H1 (cell line): ENCODE measurements around the gene TBC1D22B. TPM values are rescaled to one million over a fixed set of nuclear protein-coding genes. Genes with fewer than 3 reads are reported as not detected.

Experiments used
- CTCF ChIA-PET: fragments of 300-600 bp; sonication (Branson Sonifier 250); formaldehyde crosslinking; loops from one replicate; lab custom pipeline; 2021; ENCODE audit not compliant: partially characterized antibody; lab: Charles Lee
- POLR2A ChIA-PET: fragments of 300-600 bp; sonication (Branson Sonifier 250); formaldehyde crosslinking; loops from one replicate; lab custom pipeline; 2021; ENCODE audit warnings: inconsistent platforms; ENCODE audit not compliant: partially characterized antibody; lab: Charles Lee
- DNase-seq, 2 experiments: peaks; one replicate each; pipeline versions ENCODE4 v3.0.0 to v3.0.0-alpha.2; 2010 to 2022; ENCODE audit warnings: low spot score in 2 of 2, low read depth in 1 of 2, mixed read lengths in 1 of 2
- FAIRE-seq: peaks from 2 replicates; lab custom pipeline; 2011; peaks lifted over from hg19 to GRCh38; lab: Jason Lieb, UNC
- H2AFZ ChIP-seq: 2 replicates; pipeline ENCODE4 v1.8.1; 2012; ENCODE audit warnings: low read length, inconsistent platforms
- H2AK5ac ChIP-seq: 2 replicates; pipeline ENCODE4 v1.6.1; 2013; ENCODE audit warnings: low read depth, low read length
- H2BK120ac ChIP-seq: replicated peaks from 2 replicates; pipeline ENCODE3; 2013; ENCODE audit warnings: low read depth, low read length, inconsistent platforms
- H2BK12ac ChIP-seq: 2 replicates; pipeline ENCODE4 v1.6.1; 2013; ENCODE audit warnings: low read depth, low read length
- H2BK15ac ChIP-seq: 2 replicates; pipeline ENCODE4 v1.6.1; 2013; ENCODE audit warnings: low read length
- H2BK20ac ChIP-seq: 2 replicates; pipeline ENCODE4 v1.6.1; 2013; ENCODE audit warnings: low read length
- H2BK5ac ChIP-seq: 2 replicates; pipeline ENCODE4 v1.6.1; 2013; ENCODE audit warnings: low read depth, low read length
- H3K14ac ChIP-seq: 2 replicates; pipeline ENCODE4 v1.6.1; 2013; ENCODE audit warnings: inconsistent platforms; ENCODE audit not compliant: insufficient read length
- H3K18ac ChIP-seq: 2 replicates; pipeline ENCODE4 v1.6.1; 2013; ENCODE audit warnings: low read length; ENCODE audit errors: extremely low read depth
- H3K23ac ChIP-seq: 2 replicates; pipeline ENCODE4 v1.6.1; 2013; ENCODE audit warnings: inconsistent platforms; ENCODE audit not compliant: insufficient read length
- H3K23me2 ChIP-seq: 2 replicates; pipeline ENCODE4 v1.6.1; 2013; ENCODE audit warnings: low read depth, low read length
- H3K27ac ChIP-seq: 2 replicates; pipeline ENCODE4 v1.6.1; 2011; ENCODE audit warnings: low read depth, low read length, inconsistent platforms
- H3K27me3 ChIP-seq, 4 experiments: replicated peaks in 1 of 4; 1 replicate in 1 of 4; 2 replicates in 3 of 4; pipeline versions ENCODE4 v1.6.1 to v1.8.1; 2011 to 2013; ENCODE audit warnings: low read length in 3 of 4, mild to moderate bottlenecking in 3 of 4, inconsistent platforms in 2 of 4, mixed read lengths in 2 of 4, moderate library complexity in 1 of 4; ENCODE audit not compliant: control insufficient read depth in 3 of 4, insufficient read depth in 3 of 4; ENCODE audit errors: extremely low read depth in 1 of 4
- H3K36me3 ChIP-seq, 4 experiments: 2 replicates each; pipeline versions ENCODE4 v1.6.1 to v1.8.1; 2011 to 2013; ENCODE audit warnings: mild to moderate bottlenecking in 4 of 4, low read length in 3 of 4, moderate library complexity in 2 of 4, control low read depth in 1 of 4, inconsistent platforms in 1 of 4; ENCODE audit not compliant: insufficient read depth in 4 of 4, control insufficient read depth in 2 of 4
- H3K4ac ChIP-seq: replicated peaks from 2 replicates; pipeline ENCODE3; 2013; ENCODE audit warnings: low read length, low read depth, mixed read lengths, inconsistent platforms; ENCODE audit not compliant: insufficient read length
- H3K4me1 ChIP-seq, 4 experiments: replicated peaks in 1 of 4; 1 replicate in 1 of 4; 2 replicates in 3 of 4; pipeline versions ENCODE4 v1.6.1 to v1.8.1; 2011 to 2013; ENCODE audit warnings: low read length in 3 of 4, inconsistent platforms in 2 of 4, mixed read lengths in 1 of 4; ENCODE audit not compliant: insufficient read depth in 4 of 4, control insufficient read depth in 3 of 4
- H3K4me2 ChIP-seq, 2 experiments: 2 replicates each; pipeline versions ENCODE4 v1.6.1 to v1.8.1; 2011 to 2013; ENCODE audit warnings: low read depth in 2 of 2, low read length in 2 of 2, control low read depth in 1 of 2, inconsistent platforms in 1 of 2, mild to moderate bottlenecking in 1 of 2; ENCODE audit not compliant: insufficient read depth in 1 of 2
- H3K4me3 ChIP-seq, 4 experiments: fragments of 200-600, 300-600 bp in 1 of 4; sonication (generic), shearing (Covaris generic), sonication (Bioruptor Twin) in 1 of 4; 2 replicates each; pipeline versions ENCODE4 v1.5.1 to v1.8.1; 2011 to 2016; ENCODE audit warnings: low read length in 4 of 4, low read depth in 3 of 4, control low read depth in 2 of 4, inconsistent platforms in 2 of 4, mild to moderate bottlenecking in 2 of 4, mixed read lengths in 1 of 4, moderate library complexity in 1 of 4; ENCODE audit not compliant: insufficient read depth in 2 of 4; ENCODE audit errors: extremely low read depth in 1 of 4
- H3K56ac ChIP-seq: replicated peaks from 2 replicates; pipeline ENCODE3; 2013; ENCODE audit warnings: low read depth, mild to moderate bottlenecking, mixed read lengths, low read length, inconsistent platforms; ENCODE audit not compliant: insufficient read length
- H3K79me1 ChIP-seq: 2 replicates; pipeline ENCODE4 v1.6.1; 2013; ENCODE audit warnings: low read depth, low read length, control low read depth
- H3K79me2 ChIP-seq, 2 experiments: 2 replicates each; pipeline versions ENCODE4 v1.6.1 to v1.8.1; 2012 to 2013; ENCODE audit warnings: low read length in 2 of 2, mild to moderate bottlenecking in 2 of 2, inconsistent platforms in 1 of 2; ENCODE audit not compliant: insufficient read depth in 2 of 2, control insufficient read depth in 1 of 2
- H3K9ac ChIP-seq, 4 experiments: replicated peaks in 1 of 4; 1 replicate in 1 of 4; 2 replicates in 3 of 4; pipeline versions ENCODE4 v1.6.1 to v1.8.1; 2011 to 2013; ENCODE audit warnings: low read depth in 3 of 4, low read length in 3 of 4, control low read depth in 2 of 4, mild to moderate bottlenecking in 2 of 4, moderate library complexity in 2 of 4, inconsistent platforms in 1 of 4; ENCODE audit errors: extremely low read depth in 1 of 4
- H3K9me3 ChIP-seq, 2 experiments: 2 replicates each; pipeline versions ENCODE4 v1.6.1 to v1.8.1; 2012 to 2013; ENCODE audit warnings: mild to moderate bottlenecking in 2 of 2, moderate library complexity in 2 of 2, control low read depth in 1 of 2, inconsistent platforms in 1 of 2, low read depth in 1 of 2, low read length in 1 of 2, mixed read lengths in 1 of 2; ENCODE audit not compliant: insufficient read depth in 2 of 2
- H4K20me1 ChIP-seq, 2 experiments: replicated peaks in 1 of 2; 2 replicates each; pipeline versions ENCODE3 to v1.8.1; 2011 to 2013; ENCODE audit warnings: inconsistent platforms in 2 of 2, low read length in 2 of 2, mild to moderate bottlenecking in 1 of 2; ENCODE audit not compliant: insufficient read depth in 2 of 2, control insufficient read depth in 1 of 2
- H4K5ac ChIP-seq: 2 replicates; pipeline ENCODE4 v1.6.1; 2013; ENCODE audit warnings: low read length, low read depth, mixed read lengths, inconsistent platforms; ENCODE audit not compliant: insufficient read length
- H4K8ac ChIP-seq: 2 replicates; pipeline ENCODE4 v1.8.0; 2013; ENCODE audit warnings: mild to moderate bottlenecking, moderate library complexity, low read length, inconsistent platforms; ENCODE audit not compliant: insufficient read depth; ENCODE audit errors: extremely low read depth
- H4K91ac ChIP-seq: replicated peaks from 2 replicates; pipeline ENCODE3; 2013; ENCODE audit warnings: low read length, mixed read lengths, inconsistent platforms; ENCODE audit not compliant: insufficient read length
- ASH2L ChIP-seq: fragments of 200-600, 300-600 bp; sonication (generic); IDR thresholded peaks from one replicate; pipeline ENCODE4 v1.7.1; 2017; ENCODE audit warnings: low read length
- BACH1 ChIP-seq: IDR thresholded peaks from 2 replicates; pipeline ENCODE4 v1.6.1; 2012; ENCODE audit warnings: low read length, improper control_type of control experiment
- EP300 ChIP-seq, 2 experiments: IDR thresholded peaks; 1 replicate in 1 of 2; 2 replicates in 1 of 2; pipeline ENCODE4 v1.6.1; 2011 to 2012; ENCODE audit warnings: low read depth in 2 of 2, low read length in 2 of 2, mild to moderate bottlenecking in 2 of 2, borderline replicate concordance in 1 of 2, inconsistent platforms in 1 of 2, moderate library complexity in 1 of 2
- HDAC2 ChIP-seq, 2 experiments: fragments of 300-600 bp in 1 of 2; sonication (generic) in 1 of 2; IDR thresholded peaks; 2 replicates each; pipeline ENCODE4 v1.6.1; 2011 to 2012; ENCODE audit warnings: low read depth in 2 of 2, low read length in 2 of 2, mild to moderate bottlenecking in 2 of 2, moderate library complexity in 2 of 2, borderline replicate concordance in 1 of 2, inconsistent platforms in 1 of 2
- RAD21 ChIP-seq, 2 experiments: IDR thresholded peaks in 1 of 2; conservative IDR thresholded peaks in 1 of 2; 2 replicates each; pipeline ENCODE4 v1.6.1; 2011; ENCODE audit warnings: low read depth in 2 of 2, low read length in 2 of 2, improper control_type of control experiment in 1 of 2, inconsistent platforms in 1 of 2, mild to moderate bottlenecking in 1 of 2, moderate library complexity in 1 of 2
- RNF2 ChIP-seq: fragments of 200-900, 300-1000 bp; sonication (generic); IDR thresholded peaks from 2 replicates; pipeline ENCODE4 v1.7.1; 2016; ENCODE audit warnings: borderline replicate concordance, low read depth, mild to moderate bottlenecking, antibody characterized with exemption, low read length; ENCODE audit not compliant: poor library complexity, severe bottlenecking; ENCODE audit errors: missing control alignments
- TAF1 ChIP-seq: IDR thresholded peaks from 2 replicates; pipeline ENCODE4 v1.6.1; 2011; ENCODE audit warnings: mild to moderate bottlenecking, low read depth, low read length
- YY1 ChIP-seq: IDR thresholded peaks from 2 replicates; pipeline ENCODE4 v1.6.1; 2011; ENCODE audit warnings: low read depth, mild to moderate bottlenecking, low read length
- WGBS, 2 experiments: shearing (Covaris generic) in 1 of 2; methylation state at CpG; one replicate each; pipeline versions ENCODE4 v1.1.6 to v1.1.7; 2013 to 2015; ENCODE audit warnings: low lambda C conversion rate in 2 of 2, mixed read lengths in 2 of 2, inconsistent platforms in 1 of 2, low coverage in 1 of 2, missing lambda C conversion rate in 1 of 2; ENCODE audit not compliant: insufficient replicate concordance in 2 of 2, insufficient coverage in 1 of 2, insufficient read length in 1 of 2; ENCODE audit errors: extremely low coverage in 1 of 2, missing lambda C conversion rate in 1 of 2; 5-methylcytosine and 5-hydroxymethylcytosine counted together
- polyA plus RNA-seq, 7 experiments: library from polyadenylated mRNA; depleted of rRNA in 3 of 7; stranded (reverse) in 5 of 7; unstranded in 2 of 7; fragments of >200 nt in 5 of 7; fragments of 200-250 nt in 2 of 7; gene quantifications; 1 replicate in 5 of 7; 2 replicates in 1 of 7; 4 replicates in 1 of 7; pipeline versions ENCODE4 v1.2.1 to v1.2.3, GENCODE V29; 2011 to 2013; ENCODE audit warnings: missing spikeins in 2 of 7, mixed read lengths in 2 of 7
- total RNA-seq: library from RNA; stranded (reverse); fragmentation: NEBNext Ultra II Directional; extraction: Animal tissue kit (Norgen Biotek cat#: 25700); gene quantifications from 2 replicates; pipeline ENCODE4 v1.2.1, GENCODE V29; 2021
- TF ChIP-seq, protein P1 (sequence below): IDR thresholded peaks from 2 replicates; pipeline ENCODE4 v1.6.1; 2012; ENCODE audit warnings: inconsistent platforms
- TF ChIP-seq, protein P2 (sequence below): IDR thresholded peaks from 2 replicates; pipeline ENCODE4 v1.6.1; 2012; ENCODE audit warnings: low read length, inconsistent platforms

The TBC1D22B gene
- total and polyA plus RNA-seq, 2 of the 8 experiments (the other 6 are each of a cell fraction or from before 2014, with no cell fraction given) = 10.1 to 17.4 TPM

DNA sequence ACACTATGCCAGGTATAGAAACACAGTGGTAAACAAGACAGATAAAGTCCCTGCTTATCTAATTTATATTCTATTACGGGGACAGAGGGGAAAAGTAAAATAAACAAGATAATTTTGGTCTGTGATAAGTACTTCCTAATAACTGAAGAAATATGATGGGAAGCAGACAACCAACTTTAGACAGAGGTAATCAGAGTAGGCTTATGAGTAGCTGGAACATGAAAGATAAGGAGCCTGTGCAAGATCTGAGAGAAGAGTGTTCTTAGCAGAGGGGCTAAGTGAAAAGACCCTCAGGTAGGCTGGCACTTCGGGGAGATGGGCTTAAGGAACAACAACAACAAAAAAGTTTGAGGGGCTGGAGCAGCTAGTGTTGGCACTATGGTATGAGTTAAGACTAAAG lies 100.3 kb downstream of the TBC1D22B start:
- peaks cover 5 to 54% of the 10 kb centered on the region in 2 experiments; a peak in 3 of 4 replicates for H3K79me2 ChIP-seq
- no peak overlapping the region for H2BK12ac ChIP-seq
- no peak overlapping the region for H3K4me2 ChIP-seq
- H3K18ac ChIP-seq = no peak overlapping the region
- no peak overlapping the region for H2BK20ac ChIP-seq
- H4K8ac ChIP-seq = no peak overlapping the region
- H2AK5ac ChIP-seq = no peak overlapping the region
- H4K20me1 ChIP-seq = peaks cover 3 to 5% of the 10 kb centered on the region in 2 experiments
- no peak for DNase-seq
- no peak overlapping the region for H2BK120ac ChIP-seq
- no peak overlapping the region for H3K4me3 ChIP-seq
- WGBS, 2 experiments = 78% methylated on average over 2 of the region's 2 CpGs; no CpG with 5 or more reads in 1 of the 2 experiments
- POLR2A ChIA-PET = no interaction called here
- H3K4me1 ChIP-seq = peaks cover 0 to 3% (median 3%) of the 10 kb centered on the region in 4 experiments; a peak in 4 of 7 replicates
- H3K27me3 ChIP-seq = no peaks in the 10 kb centered on the region
- peaks cover 4% of the 10 kb centered on the region for H3K79me1 ChIP-seq
- H3K4ac ChIP-seq = no peak overlapping the region
- CTCF ChIA-PET = interaction anchor here (0.7 to 1.4 kb wide), 3 partner anchors 15 to 32 kb away, joined by 3 to 4 read pairs (median 3); no protein-coding TSS in a partner anchor
- H3K56ac ChIP-seq = no peak overlapping the region
- H4K5ac ChIP-seq = no peak overlapping the region
- H3K27ac ChIP-seq = no peak overlapping the region
- H3K9me3 ChIP-seq = no peaks in the 10 kb centered on the region
- no peak for FAIRE-seq
- H2AFZ ChIP-seq = no peak overlapping the region
- peaks cover 4% of the 10 kb centered on the region; the same call in 1 of the 2 replicates for H3K23me2 ChIP-seq
- H3K14ac ChIP-seq = no peak overlapping the region
- peaks cover 2 to 19% (median 11%) of the 10 kb centered on the region in 4 experiments; a peak in 6 of 8 replicates for H3K36me3 ChIP-seq
- H3K9ac ChIP-seq = no peak overlapping the region
- no peak overlapping the region for H4K91ac ChIP-seq
- no peak overlapping the region for H2BK5ac ChIP-seq
- no peak overlapping the region for H3K23ac ChIP-seq
- H2BK15ac ChIP-seq = no peak overlapping the region
- TF ChIP-seq TAF1 (no peak), RAD21 (IDR thresholded peaks at IDR 0.05 in 1 of 2, conservative IDR thresholded peaks at IDR 0.05 in 1 of 2; ENCODE audit: low read depth in 2 of 2, low read length in 2 of 2) (no peak), ASH2L (no peak), YY1 (no peak), HDAC2 (IDR thresholded peaks at IDR 0.05; ENCODE audit: borderline replicate concordance in 1 of 2, low read depth in 2 of 2, low read length in 2 of 2) (no peak), RNF2 (no peak), EP300 (IDR thresholded peaks at IDR 0.05; ENCODE audit: borderline replicate concordance in 1 of 2, low read depth in 2 of 2, low read length in 2 of 2) (no peak), BACH1 (no peak)
- TF ChIP-seq, protein P1, sequence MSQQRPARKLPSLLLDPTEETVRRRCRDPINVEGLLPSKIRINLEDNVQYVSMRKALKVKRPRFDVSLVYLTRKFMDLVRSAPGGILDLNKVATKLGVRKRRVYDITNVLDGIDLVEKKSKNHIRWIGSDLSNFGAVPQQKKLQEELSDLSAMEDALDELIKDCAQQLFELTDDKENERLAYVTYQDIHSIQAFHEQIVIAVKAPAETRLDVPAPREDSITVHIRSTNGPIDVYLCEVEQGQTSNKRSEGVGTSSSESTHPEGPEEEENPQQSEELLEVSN = no peak
- TF ChIP-seq, protein P2, sequence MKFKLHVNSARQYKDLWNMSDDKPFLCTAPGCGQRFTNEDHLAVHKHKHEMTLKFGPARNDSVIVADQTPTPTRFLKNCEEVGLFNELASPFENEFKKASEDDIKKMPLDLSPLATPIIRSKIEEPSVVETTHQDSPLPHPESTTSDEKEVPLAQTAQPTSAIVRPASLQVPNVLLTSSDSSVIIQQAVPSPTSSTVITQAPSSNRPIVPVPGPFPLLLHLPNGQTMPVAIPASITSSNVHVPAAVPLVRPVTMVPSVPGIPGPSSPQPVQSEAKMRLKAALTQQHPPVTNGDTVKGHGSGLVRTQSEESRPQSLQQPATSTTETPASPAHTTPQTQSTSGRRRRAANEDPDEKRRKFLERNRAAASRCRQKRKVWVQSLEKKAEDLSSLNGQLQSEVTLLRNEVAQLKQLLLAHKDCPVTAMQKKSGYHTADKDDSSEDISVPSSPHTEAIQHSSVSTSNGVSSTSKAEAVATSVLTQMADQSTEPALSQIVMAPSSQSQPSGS = no peak
